Right cardiac atrium (tissue), 5 donors: Measurements from ENCODE around the gene PSMA7. TPM values are rescaled to one million over a fixed set of nuclear protein-coding genes. Genes with fewer than 3 reads are reported as not detected.

Experiments
- ATAC-seq, 2 donors: fragments of 200-7000 bp; cut with Tn5 transposase; one replicate each; pipeline versions ENCODE4 v1.8.0 to v1.9.1; 2020; ENCODE audit warnings: moderate library complexity in 2 of 2, mild to moderate bottlenecking in 1 of 2
- DNase-seq, 3 donors: peaks; one replicate each; pipeline ENCODE4 v3.0.0-alpha.2; 2020
- H3K27ac ChIP-seq: one replicate; pipeline ENCODE4 v1.5.1; 2013; ENCODE audit warnings: mild to moderate bottlenecking, low read length, control low read depth, moderate library complexity
- H3K27me3 ChIP-seq: one replicate; pipeline ENCODE4 v1.6.1; 2013; ENCODE audit not compliant: control insufficient read depth, insufficient read depth
- H3K4me1 ChIP-seq: one replicate; pipeline ENCODE4 v1.6.1; 2013; ENCODE audit warnings: low read length; ENCODE audit not compliant: control insufficient read depth, insufficient read depth
- H3K4me3 ChIP-seq: one replicate; pipeline ENCODE4 v1.5.1; 2013; ENCODE audit warnings: low read length, control low read depth
- H3K9me3 ChIP-seq: one replicate; pipeline ENCODE4 v1.6.1; 2013; ENCODE audit warnings: low read length; ENCODE audit not compliant: control insufficient read depth
- WGBS: extraction: QIAGEN DNeasy Blood & Tissue Kit; methylation state at CpG from one replicate; pipeline ENCODE4 v1.1.7; 2013; 5-methylcytosine and 5-hydroxymethylcytosine counted together
- intact Hi-C, 4 donors: fragments of 100-400 bp; cut with DNase I; formaldehyde crosslinking; loops; one replicate each; pipeline versions ENCODE4 v1.11.0 to v1.14.0; 2022 to 2023
- polyA plus RNA-seq: library from polyadenylated mRNA; stranded (reverse); fragments of 200-250 nt; gene quantifications from one replicate; pipeline ENCODE4 v1.2.3, GENCODE V29; 2013
- total RNA-seq, 4 donors: library from RNA; stranded (reverse); fragmentation: NEBNext Ultra II Directional; extraction: Animal tissue kit (Norgen Biotek cat#: 25700); gene quantifications; one replicate each; pipeline ENCODE4 v1.2.1, GENCODE V29; 2021
- donor health status: healthy with polysubstance abuse.
- donor health status: DM: no; HTN: yes; CAD: no.
- donor health status: DM: no; HTN: no; CAD: no.
- donor health status: DM: no; HTN: yes; CAD: no; lungs with severe emphysema.
- donor health status: DM: yes; HTN: yes; CAD: no.

The PSMA7 gene
- total and polyA plus RNA-seq, 5 donors: 178 to 244 (median 214) TPM

DNA sequence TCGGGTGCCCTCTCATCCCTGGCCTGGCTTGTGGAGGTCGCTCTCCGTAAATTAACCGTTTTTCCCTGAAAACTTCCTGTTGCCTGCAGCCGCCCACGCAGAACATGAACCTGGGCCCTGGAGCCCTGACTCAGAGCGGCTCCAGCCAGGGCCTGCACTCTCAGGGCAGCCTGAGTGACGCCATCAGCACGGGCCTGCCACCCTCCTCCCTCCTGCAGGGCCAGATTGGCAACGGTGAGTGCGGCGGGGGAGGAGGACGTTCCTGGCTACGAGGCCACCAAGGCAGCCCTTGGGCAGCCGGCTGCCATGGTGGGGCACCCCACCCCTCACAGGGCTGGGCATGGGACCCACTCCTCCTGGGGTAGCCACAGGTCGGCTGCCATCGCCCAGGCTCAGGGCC is 18.2 kb upstream of the PSMA7 start:
- H3K27me3 ChIP-seq: no peaks in the 10 kb centered on the region
- H3K9me3 ChIP-seq: no peaks in the 10 kb centered on the region
- 77% methylated on average over 17 of the region's 17 CpGs for WGBS
- no peak overlapping the region for H3K4me3 ChIP-seq
- no peak for ATAC-seq
- no peak overlapping the region for H3K27ac ChIP-seq
- DNase-seq: peak in 2 of 3 donors; percentile 32 to 43
- intact Hi-C loops: no loop called here
- H3K4me1 ChIP-seq: no peaks in the 10 kb centered on the region

DNA sequence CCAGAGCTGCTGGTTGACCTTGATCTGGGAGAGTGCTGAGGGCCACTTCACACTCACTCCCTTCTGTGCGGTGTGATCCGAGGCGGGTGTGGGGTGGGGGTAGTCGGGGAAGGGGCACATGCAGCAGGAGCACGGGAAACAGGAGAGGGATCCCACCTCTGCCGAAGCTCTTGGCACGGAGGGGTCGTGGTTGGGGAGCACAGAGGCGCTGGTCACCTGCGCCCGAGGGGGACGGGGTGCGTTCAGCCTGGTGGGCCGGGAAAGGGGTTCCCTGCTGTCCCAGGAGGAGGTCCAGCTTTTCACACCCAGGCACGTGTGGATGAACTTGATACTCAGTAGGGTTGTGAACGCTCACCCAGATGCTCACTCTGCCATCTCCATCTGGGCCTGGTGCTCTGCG is 17.7 kb upstream of the PSMA7 start:
- ATAC-seq (no peak), DNase-seq (peak in 2 of 3 donors; percentile 12 to 34)
- intact Hi-C loops: no loop called here
- Histone ChIP-seq H3K27ac (no peak overlapping the region), H3K27me3 (no peaks in the 10 kb centered on the region), H3K9me3 (no peaks in the 10 kb centered on the region), H3K4me1 (no peaks in the 10 kb centered on the region), H3K4me3 (no peak overlapping the region)
- 88% methylated on average over 17 of the region's 17 CpGs for WGBS

DNA sequence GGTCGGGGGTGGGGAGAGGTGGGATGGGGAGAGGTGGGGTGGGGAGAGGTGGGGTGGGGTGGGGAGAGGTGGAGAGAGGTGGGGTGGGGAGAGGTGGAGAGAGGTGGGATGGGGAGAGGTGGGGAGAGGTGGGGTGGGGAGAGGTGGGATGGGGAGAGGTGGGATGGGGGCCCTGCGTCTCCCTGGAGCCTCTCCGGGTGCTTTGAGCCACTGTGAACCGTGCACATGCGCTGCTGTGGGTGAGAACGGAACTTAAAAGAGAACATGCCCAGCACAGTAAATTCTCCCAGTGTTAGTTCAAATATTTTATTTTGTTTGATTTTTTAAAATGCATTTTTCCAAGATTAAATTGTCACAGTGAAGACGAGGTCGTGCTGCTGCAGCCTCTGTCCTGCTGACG is 17.1 kb upstream of the PSMA7 start:
- no peaks in the 10 kb centered on the region for H3K27me3 ChIP-seq
- DNase-seq (peak in 1 of 3 donors; percentile 18), ATAC-seq (no peak)
- no peaks in the 10 kb centered on the region for H3K9me3 ChIP-seq
- WGBS: 92% methylated on average over 9 of the region's 9 CpGs
- intact Hi-C loops: no loop called here
- H3K4me3 ChIP-seq: no peak overlapping the region
- H3K4me1 ChIP-seq: no peaks in the 10 kb centered on the region
- H3K27ac ChIP-seq: no peak overlapping the region

DNA sequence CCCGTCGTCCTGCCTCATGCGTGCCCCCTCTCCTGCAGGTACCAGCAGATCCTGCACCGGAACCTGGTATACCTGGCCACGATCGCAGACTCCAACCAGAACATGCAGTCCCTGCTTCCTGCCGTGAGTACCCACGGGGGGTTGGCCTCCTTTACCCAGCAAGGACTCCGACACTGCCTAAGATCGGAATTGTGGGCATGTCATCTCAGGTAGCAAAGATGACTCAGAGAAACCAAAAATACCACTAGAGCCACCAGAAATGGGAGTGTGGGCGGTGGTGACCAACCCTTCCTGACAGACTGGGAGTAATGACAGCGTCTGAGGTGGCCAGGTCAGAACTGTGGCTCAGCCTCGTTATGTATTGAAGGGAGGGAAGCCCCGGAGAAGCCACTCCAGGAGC is 16.6 kb upstream of the PSMA7 start:
- H3K27ac ChIP-seq: no peak overlapping the region
- no peak overlapping the region for H3K4me3 ChIP-seq
- H3K27me3 ChIP-seq: no peaks in the 10 kb centered on the region
- ATAC-seq (no peak), DNase-seq (peak in 2 of 3 donors; percentile 18 to 25)
- intact Hi-C loops: loop anchor here in 1 of 4 donors (5.0 kb wide), 1 partner anchor 148 kb away; no protein-coding TSS in a partner anchor
- H3K9me3 ChIP-seq: no peaks in the 10 kb centered on the region
- WGBS: 81% methylated on average over 14 of the region's 14 CpGs
- no peaks in the 10 kb centered on the region for H3K4me1 ChIP-seq

- DNase-seq (peak in 1 of 3 donors; percentile 45), ATAC-seq (no peak)
- intact Hi-C loops: loop anchor here in 1 of 4 donors (5.0 kb wide), 1 partner anchor 147 kb away; no protein-coding TSS in a partner anchor
These were observed 15.9 kb upstream of the PSMA7 start for GRCh38 chr20:62159052-62159451.

GRCh38 chr20:62158541-62158940 is 15.3 kb upstream of the PSMA7 start:
- no peak for ATAC-seq
- Histone ChIP-seq H3K27me3 (no peaks in the 10 kb centered on the region), H3K9me3 (no peaks in the 10 kb centered on the region), H3K27ac (no peak overlapping the region), H3K4me1 (no peaks in the 10 kb centered on the region), H3K4me3 (no peak overlapping the region)
- intact Hi-C loops: loop anchor here in 1 of 4 donors (5.0 kb wide), 1 partner anchor 146 kb away; no protein-coding TSS in a partner anchor
- peak in 1 of 3 donors; percentile 28 for DNase-seq
- 93% methylated on average over 22 of the region's 22 CpGs for WGBS

More at GRCh38 chr20:62159052-62159451, 15.9 kb upstream of the PSMA7 start:
- no peaks in the 10 kb centered on the region for H3K27me3 ChIP-seq
- H3K4me3 ChIP-seq: no peak overlapping the region
- no peaks in the 10 kb centered on the region for H3K9me3 ChIP-seq
- 87% methylated on average over 11 of the region's 11 CpGs for WGBS
- H3K27ac ChIP-seq: no peak overlapping the region
- H3K4me1 ChIP-seq: no peaks in the 10 kb centered on the region

- ATAC-seq (no peak), DNase-seq (peak in 1 of 3 donors; percentile 0)
- H3K27ac ChIP-seq: no peak overlapping the region
- intact Hi-C loops: loop anchor here in 1 of 4 donors (5.0 kb wide), 1 partner anchor 146 kb away; no protein-coding TSS in a partner anchor
- H3K4me1 ChIP-seq: no peaks in the 10 kb centered on the region
- H3K4me3 ChIP-seq: no peak overlapping the region
- H3K27me3 ChIP-seq: no peaks in the 10 kb centered on the region
- 97% methylated on average over 12 of the region's 12 CpGs for WGBS
- no peaks in the 10 kb centered on the region for H3K9me3 ChIP-seq
These were observed 14.8 kb upstream of the PSMA7 start for GRCh38 chr20:62158088-62158400.

DNA sequence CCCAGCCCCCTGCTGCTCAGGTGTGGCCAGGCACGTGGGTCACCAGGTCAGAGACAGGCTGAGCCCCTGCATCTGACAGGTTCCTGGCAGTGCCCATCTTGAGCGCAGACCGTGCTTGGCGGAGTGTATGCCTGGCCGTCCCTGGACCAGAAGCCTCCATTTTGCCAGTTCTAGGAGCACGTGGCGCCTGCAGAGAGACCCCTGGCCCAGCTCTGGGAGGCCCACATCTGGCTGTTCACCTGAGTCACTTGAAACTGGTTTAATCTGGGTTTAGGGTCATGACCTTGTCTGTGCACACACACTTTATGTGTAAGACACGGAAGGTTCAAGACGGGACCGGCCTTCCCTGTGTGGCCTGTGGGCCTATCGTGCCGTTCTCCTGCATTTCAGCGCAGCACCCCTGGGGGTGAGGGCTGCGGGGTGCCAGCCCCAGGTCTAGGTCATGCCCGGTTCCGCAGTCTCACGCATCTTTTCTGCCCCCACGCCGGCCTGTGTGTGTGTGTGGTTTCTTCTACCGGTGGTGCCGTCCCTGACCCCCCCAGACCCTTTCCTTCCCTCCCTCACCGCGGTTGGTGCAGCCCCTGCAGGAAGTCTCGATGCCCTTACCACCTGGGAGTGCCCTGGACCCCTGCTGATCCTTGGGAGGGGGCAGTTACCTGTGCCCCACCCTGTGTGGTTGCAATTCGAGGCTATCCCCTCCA is 14.3 kb upstream of the PSMA7 start:
- Histone ChIP-seq H3K27ac (no peak overlapping the region), H3K27me3 (no peaks in the 10 kb centered on the region), H3K9me3 (no peaks in the 10 kb centered on the region), H3K4me1 (no peaks in the 10 kb centered on the region), H3K4me3 (no peak overlapping the region)
- WGBS: 89% methylated on average over 25 of the region's 25 CpGs
- DNase-seq: peak in 1 of 3 donors; percentile 28
- no peak for ATAC-seq
- intact Hi-C loops: loop anchor here in 1 of 4 donors (5.0 kb wide), 1 partner anchor 145 kb away; no protein-coding TSS in a partner anchor

DNA sequence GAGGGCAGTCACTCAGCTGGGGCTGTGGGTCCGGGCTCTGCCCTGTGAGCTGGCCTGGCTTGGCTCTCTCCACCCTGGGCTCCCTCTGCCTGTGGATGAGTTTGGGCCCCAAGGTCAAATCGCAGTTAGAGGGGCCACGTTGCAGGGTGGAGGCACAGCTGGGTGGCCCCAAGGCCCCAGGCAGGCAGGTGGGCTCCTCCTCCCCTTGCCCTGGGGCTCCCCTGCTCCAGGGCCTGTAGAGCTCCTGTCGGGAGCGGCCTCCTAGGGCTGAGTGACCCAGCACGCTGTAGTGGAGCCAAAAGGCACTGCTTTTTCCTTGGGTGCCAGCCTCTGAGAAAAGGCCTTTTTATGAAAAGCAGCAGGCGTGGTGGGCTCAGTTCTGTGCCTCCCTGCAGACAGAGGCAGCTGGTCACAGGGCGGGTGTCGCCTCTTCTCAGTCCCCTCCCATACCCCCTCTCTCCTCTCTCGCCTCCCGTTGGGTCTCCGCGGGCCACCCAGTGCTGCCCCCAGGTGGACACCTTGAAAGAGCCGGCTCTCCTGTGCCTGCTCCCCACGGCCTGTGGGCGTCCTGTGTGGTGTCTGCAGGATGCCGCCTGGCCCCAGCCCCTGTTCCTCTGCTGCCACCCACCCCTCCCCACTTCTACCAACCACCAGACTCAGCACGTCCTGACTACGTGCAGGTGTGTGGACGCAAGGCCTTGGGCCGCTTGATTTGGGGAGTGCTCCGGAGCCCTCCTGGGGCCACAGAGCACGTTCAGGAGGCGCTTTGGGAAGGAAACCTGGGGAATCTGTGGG is 13.6 kb upstream of the PSMA7 start:
- intact Hi-C loops: loop anchor here in 1 of 4 donors (5.0 kb wide), 1 partner anchor 144 kb away; no protein-coding TSS in a partner anchor
- ATAC-seq (peak; percentile 78 to 82), DNase-seq (peak; percentile 69 to 86 (median 86))
- WGBS: 47% methylated on average over 24 of the region's 24 CpGs
- Histone ChIP-seq H3K27ac (no peak overlapping the region), H3K27me3 (no peaks in the 10 kb centered on the region), H3K4me3 (no peak overlapping the region), H3K4me1 (no peaks in the 10 kb centered on the region), H3K9me3 (no peaks in the 10 kb centered on the region)

DNA sequence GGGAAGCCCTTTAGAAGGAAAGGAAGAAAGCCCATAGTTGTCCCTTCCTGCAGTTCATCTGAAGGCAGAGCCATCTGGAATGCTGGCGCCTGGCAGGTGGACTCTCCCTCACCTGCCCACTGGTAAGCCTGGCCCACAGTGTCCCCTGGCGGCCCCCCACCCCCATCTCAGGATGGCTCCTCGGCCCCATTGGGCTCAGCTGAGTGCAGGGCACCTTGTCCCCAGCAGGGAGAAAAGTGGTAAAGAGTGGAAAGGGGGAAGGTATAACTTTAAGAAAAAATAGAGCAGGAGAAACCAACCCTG is 13.0 kb upstream of the PSMA7 start:
- no peak overlapping the region for H3K27ac ChIP-seq
- H3K4me1 ChIP-seq: no peaks in the 10 kb centered on the region
- ATAC-seq: no peak
- H3K9me3 ChIP-seq: no peaks in the 10 kb centered on the region
- WGBS: 93% methylated on average over 3 of the region's 3 CpGs
- intact Hi-C loops: loop anchor here in 1 of 4 donors (5.0 kb wide), 1 partner anchor 144 kb away; no protein-coding TSS in a partner anchor
- no peaks in the 10 kb centered on the region for H3K27me3 ChIP-seq
- H3K4me3 ChIP-seq: no peak overlapping the region
- peak in 1 of 3 donors; percentile 46 for DNase-seq
